Large intestine (tissue), 3 donors: ENCODE data around the gene HOXC9. TPM values are rescaled to one million over a fixed set of nuclear protein-coding genes. Genes with fewer than 3 reads are reported as not detected.

Experiments used
- DNase-seq, 2 donors: peaks; one replicate each; pipeline versions ENCODE4 v3.0.0 to v3.0.0-alpha.2; 2013
- H3K27ac ChIP-seq: one replicate; pipeline ENCODE4 v1.5.1; 2013; ENCODE audit warnings: low read length
- H3K27me3 ChIP-seq: 2 replicates; pipeline ENCODE4 v1.6.1; 2013; ENCODE audit warnings: low read length; ENCODE audit not compliant: control insufficient read depth, insufficient read depth
- H3K36me3 ChIP-seq: 2 replicates; pipeline ENCODE4 v1.6.1; 2013; ENCODE audit warnings: low read length; ENCODE audit not compliant: control insufficient read depth, insufficient read depth
- H3K4me1 ChIP-seq: one replicate; pipeline ENCODE4 v1.6.1; 2013; ENCODE audit warnings: low read length; ENCODE audit not compliant: control insufficient read depth, insufficient read depth
- H3K4me3 ChIP-seq: one replicate; pipeline ENCODE4 v1.5.1; 2013; ENCODE audit warnings: low read length
- H3K9me3 ChIP-seq: one replicate; pipeline ENCODE4 v1.6.1; 2013; ENCODE audit warnings: mild to moderate bottlenecking, low read depth, low read length, moderate library complexity; ENCODE audit not compliant: control insufficient read depth
- WGBS: methylation state at CpG from one replicate; pipeline ENCODE4 v1.1.5; 2013; ENCODE audit warnings: low lambda C conversion rate; ENCODE audit not compliant: insufficient coverage; 5-methylcytosine and 5-hydroxymethylcytosine counted together
- polyA plus RNA-seq: library from polyadenylated mRNA; unstranded; fragments of 120-200 nt; gene quantifications from one replicate; pipeline ENCODE4 v1.2.1, GENCODE V29; 2013

The HOXC9 gene
- polyA plus RNA-seq, 1 donor, result 0.51 TPM

DNA sequence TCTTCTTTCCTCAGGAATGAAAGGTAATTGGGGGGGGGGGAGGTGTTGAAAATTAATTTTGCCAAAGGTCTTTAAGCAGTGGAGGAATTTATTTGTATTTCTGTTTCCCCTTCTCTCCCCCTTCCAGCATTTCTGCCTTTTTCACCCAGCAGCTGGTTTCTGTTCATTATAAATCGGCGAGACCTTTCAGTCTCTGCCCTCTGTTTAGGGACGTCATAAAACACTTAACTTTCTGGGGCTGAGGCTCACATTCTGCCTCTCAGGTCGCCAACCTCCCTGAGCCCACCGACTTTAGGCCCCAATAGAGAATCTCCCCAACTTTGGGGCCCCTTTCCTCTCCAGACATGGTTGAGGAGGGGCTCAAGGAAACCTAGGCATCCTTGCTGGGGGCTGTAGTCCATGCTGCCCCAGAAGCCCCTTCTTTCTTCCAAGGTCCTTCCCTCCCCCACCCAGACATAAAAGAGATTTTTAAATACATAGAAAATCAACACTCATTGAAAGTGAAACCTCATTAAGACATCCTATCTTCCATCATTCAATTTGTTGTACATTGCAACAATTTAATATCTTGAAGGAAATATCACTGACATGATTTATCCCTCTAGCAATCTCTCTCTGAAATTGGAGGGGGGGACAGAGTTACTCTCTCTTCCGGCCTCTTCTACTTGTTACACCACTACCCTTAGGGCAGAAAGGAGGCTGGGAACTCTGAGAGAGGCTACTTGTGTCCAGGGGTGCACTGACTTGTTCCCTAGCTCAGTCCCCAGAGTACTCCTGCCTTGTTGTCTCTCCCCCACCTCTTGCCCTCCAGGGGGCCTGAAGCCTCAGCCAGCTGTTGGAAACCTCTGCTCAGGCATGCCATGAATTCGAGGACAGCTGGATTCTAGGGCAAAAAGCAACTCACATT, 25.8 kb downstream of the HOXC9 start:
- H3K9me3 ChIP-seq, result peaks cover 7% of the 10 kb centered on the region
- H3K27me3 ChIP-seq, result peaks cover 55% of the 10 kb centered on the region
- no CpG with 5 or more reads among the region's 7 CpGs for WGBS
- peak overlapping the region; percentile 58 for H3K27ac ChIP-seq
- H3K4me3 ChIP-seq, result no peak overlapping the region
- DNase-seq, result no peak
- peaks cover 57% of the 10 kb centered on the region for H3K4me1 ChIP-seq
- peaks cover 4% of the 10 kb centered on the region for H3K36me3 ChIP-seq

DNA sequence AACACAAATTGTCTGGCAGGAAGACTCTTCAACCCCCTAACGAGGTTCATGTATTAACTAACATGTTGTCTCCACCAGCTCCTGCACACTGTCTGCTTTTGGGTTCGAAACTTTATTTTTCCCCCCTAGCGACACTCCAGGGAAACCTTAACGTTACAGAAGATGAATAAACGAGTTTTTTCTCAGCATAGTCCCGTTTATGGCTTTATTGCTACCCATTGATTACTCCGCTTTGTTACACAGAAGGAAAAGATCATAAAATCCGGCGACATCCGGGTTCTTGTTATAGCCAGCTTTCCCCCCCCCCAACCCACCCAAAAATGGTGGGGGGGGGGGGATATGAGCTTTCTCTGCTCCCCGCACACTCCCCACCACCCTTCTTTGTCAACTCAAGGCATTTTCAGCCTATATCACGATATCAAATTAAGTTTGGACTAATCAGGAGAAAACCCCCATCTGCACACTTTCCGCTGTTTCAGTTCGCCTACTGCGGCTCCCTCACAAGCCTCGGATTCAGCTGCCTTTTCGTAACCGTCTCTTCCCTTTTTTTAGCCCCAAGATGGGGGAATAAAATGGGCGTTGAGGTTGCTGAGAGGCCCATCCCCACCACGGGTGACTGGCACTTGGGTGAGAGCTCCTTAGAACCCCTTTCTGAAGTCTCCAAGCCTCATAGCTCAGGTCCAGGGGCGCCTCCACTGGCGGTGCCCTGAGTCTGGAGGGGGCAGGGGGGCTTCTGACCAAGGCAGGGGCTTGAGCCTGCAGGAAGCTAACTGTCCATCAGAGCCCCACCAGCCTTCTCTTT, 26.9 kb downstream of the HOXC9 start:
- Histone ChIP-seq H3K4me1 (peaks cover 57% of the 10 kb centered on the region), H3K4me3 (no peak overlapping the region), H3K27me3 (peaks cover 59% of the 10 kb centered on the region), H3K9me3 (peaks cover 12% of the 10 kb centered on the region), H3K27ac (peak overlapping the region; percentile 58), H3K36me3 (peaks cover 10% of the 10 kb centered on the region)
- peak in 1 of 2 donors; percentile 61 for DNase-seq
- WGBS, result no CpG with 5 or more reads among the region's 22 CpGs

DNA sequence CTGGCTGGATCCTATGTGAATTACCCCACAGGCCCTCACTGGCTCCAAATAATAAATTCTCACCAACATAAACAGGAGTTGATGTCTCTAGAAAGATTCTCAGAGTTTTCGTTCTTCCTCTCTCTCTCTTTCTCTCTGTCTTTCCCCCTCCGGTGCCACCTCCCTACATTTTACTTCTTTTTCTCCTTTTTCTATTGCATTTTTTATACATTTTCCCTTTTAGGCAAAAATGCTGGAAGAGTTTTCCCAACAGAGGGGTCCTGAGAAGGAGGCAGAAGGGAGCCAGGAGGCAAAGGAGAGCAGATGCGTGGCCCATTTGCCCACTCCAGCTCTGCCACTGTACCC, 27.5 kb downstream of the HOXC9 start:
- Histone ChIP-seq H3K36me3 (peaks cover 10% of the 10 kb centered on the region), H3K9me3 (peaks cover 12% of the 10 kb centered on the region), H3K4me1 (peaks cover 57% of the 10 kb centered on the region), H3K27ac (peak overlapping the region; percentile 58), H3K27me3 (peaks cover 62% of the 10 kb centered on the region), H3K4me3 (no peak overlapping the region)
- WGBS, result 41% methylated on average over 2 of the region's 3 CpGs
- no peak for DNase-seq

DNA sequence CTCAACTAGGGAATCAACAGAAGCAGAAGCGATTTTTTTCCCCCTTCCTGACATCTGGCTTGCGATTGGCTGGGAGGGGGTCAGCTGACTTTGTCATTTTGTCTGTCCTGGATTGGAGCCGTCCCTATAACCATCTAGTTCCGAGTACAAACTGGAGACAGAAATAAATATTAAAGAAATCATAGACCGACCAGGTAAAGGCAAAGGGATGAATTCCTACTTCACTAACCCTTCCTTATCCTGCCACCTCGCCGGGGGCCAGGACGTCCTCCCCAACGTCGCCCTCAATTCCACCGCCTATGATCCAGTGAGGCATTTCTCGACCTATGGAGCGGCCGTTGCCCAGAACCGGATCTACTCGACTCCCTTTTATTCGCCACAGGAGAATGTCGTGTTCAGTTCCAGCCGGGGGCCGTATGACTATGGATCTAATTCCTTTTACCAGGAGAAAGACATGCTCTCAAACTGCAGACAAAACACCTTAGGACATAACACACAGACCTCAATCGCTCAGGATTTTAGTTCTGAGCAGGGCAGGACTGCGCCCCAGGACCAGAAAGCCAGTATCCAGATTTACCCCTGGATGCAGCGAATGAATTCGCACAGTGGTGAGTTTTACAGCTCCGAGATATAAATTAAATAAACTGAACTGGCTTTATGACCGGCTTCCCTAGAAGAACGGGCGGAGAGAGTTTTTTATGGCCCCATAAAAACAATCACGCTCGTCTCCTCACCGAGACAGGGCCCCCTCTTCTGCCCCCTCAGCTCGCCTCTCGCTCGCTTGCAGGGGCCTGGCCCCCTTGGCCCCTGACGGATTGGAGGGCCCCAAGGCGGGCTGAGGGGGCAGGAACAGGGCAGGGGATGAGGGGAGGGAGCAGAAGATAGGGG, 28.6 kb downstream of the HOXC9 start, which contains the start of gene HOXC6:
Gene HOXC6 (plus strand): TSS at position 127 of the 888 bp plus-strand sequence. CDS start 82 bp downstream, at position 209.
- no CpG with 5 or more reads among the region's 36 CpGs for WGBS
- Histone ChIP-seq H3K9me3 (peaks cover 14% of the 10 kb centered on the region), H3K4me3 (peak within 1 kb of the TSS; percentile 44), H3K4me1 (peaks cover 57% of the 10 kb centered on the region), H3K27ac (peak within 1 kb of the TSS; percentile 58), H3K36me3 (peaks cover 10% of the 10 kb centered on the region), H3K27me3 (peaks cover 65% of the 10 kb centered on the region)
- DNase-seq, result peak in 1 of 2 donors; percentile 83

DNA sequence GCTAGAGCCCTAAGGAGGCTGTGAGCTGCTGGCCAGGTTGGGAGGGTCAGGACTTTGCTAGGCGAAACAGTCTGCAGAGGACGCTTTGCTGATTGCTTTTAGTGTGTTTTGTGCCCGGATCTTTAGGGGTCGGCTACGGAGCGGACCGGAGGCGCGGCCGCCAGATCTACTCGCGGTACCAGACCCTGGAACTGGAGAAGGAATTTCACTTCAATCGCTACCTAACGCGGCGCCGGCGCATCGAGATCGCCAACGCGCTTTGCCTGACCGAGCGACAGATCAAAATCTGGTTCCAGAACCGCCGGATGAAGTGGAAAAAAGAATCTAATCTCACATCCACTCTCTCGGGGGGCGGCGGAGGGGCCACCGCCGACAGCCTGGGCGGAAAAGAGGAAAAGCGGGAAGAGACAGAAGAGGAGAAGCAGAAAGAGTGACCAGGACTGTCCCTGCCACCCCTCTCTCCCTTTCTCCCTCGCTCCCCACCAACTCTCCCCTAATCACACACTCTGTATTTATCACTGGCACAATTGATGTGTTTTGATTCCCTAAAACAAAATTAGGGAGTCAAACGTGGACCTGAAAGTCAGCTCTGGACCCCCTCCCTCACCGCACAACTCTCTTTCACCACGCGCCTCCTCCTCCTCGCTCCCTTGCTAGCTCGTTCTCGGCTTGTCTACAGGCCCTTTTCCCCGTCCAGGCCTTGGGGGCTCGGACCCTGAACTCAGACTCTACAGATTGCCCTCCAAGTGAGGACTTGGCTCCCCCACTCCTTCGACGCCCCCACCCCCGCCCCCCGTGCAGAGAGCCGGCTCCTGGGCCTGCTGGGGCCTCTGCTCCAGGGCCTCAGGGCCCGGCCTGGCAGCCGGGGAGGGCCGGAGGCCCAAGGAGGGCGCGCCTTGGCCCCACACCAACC, 29.8 kb downstream of the HOXC9 start:
- peaks cover 10% of the 10 kb centered on the region for H3K36me3 ChIP-seq
- peak overlapping the region; percentile 44 for H3K4me3 ChIP-seq
- no peak for DNase-seq
- H3K9me3 ChIP-seq, result peaks cover 20% of the 10 kb centered on the region
- WGBS, result 100% methylated on average over 5 of the region's 53 CpGs
- peak overlapping the region; percentile 72 for H3K27ac ChIP-seq
- peaks cover 65% of the 10 kb centered on the region for H3K27me3 ChIP-seq
- peaks cover 63% of the 10 kb centered on the region for H3K4me1 ChIP-seq

DNA sequence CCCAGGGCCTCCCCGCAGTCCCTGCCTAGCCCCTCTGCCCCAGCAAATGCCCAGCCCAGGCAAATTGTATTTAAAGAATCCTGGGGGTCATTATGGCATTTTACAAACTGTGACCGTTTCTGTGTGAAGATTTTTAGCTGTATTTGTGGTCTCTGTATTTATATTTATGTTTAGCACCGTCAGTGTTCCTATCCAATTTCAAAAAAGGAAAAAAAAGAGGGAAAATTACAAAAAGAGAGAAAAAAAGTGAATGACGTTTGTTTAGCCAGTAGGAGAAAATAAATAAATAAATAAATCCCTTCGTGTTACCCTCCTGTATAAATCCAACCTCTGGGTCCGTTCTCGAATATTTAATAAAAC, 30.5 kb downstream of the HOXC9 start:
- Histone ChIP-seq H3K27ac (peak overlapping the region; percentile 72), H3K27me3 (peaks cover 66% of the 10 kb centered on the region), H3K4me3 (peak overlapping the region; percentile 44), H3K36me3 (peaks cover 10% of the 10 kb centered on the region), H3K4me1 (peaks cover 57% of the 10 kb centered on the region), H3K9me3 (peaks cover 20% of the 10 kb centered on the region)
- DNase-seq, result no peak
- WGBS, result 68% methylated on average over 6 of the region's 7 CpGs

DNA sequence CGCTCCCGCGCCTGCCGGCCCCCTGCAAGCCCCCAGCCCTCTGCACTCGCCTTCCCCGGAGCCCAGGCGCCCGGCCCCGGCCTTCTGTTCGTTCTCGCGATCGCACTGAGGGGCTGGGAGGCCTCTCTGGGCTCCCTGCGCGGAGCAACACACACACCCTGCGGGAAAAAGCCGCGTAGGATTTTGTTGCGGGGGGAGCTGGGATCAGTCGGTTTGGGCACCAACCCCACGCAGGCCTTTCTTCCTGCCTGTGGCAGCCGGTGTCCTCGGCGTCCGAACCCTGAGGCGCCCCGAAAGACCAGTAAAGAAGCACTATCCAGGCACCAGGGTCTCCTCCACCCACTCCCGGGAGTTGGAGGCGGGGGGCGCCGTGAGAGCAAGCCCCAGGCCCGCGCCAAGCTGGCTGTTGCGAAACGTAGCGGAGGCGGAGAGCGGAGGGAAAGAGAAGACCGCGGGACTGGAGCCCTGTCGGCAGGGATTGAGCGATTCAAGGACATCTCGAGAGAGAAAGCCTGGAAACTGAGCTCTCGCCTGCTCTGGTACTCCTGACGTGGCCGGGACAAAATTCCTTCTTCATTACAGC, 31.0 kb downstream of the HOXC9 start:
- WGBS, result 80% methylated on average over 1 of the region's 46 CpGs
- H3K9me3 ChIP-seq, result peaks cover 20% of the 10 kb centered on the region
- H3K27ac ChIP-seq, result peak overlapping the region; percentile 72
- H3K4me3 ChIP-seq, result peak overlapping the region; percentile 17
- peaks cover 67% of the 10 kb centered on the region for H3K27me3 ChIP-seq
- peaks cover 52% of the 10 kb centered on the region for H3K4me1 ChIP-seq
- no peak for DNase-seq
- H3K36me3 ChIP-seq, result peaks cover 10% of the 10 kb centered on the region

DNA sequence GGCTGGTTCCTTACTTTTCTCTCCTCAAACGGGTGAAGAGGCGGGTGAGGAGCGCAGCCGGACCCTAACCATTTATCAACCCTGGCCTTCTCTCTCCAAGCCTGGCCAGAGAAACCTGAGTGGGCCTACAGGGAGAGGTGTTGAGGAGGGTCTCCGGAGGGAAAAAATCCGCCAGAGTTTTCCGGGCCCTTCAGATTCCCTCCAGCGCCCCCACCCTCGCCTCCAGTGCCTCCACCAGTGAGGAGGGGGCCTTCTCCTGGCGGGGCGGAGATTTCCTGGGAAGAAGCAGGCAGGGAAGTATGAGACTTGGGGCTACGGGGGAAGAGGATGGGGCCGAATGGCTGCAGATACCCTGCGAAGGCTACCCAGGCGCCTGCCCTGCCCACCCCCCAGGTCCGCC, 31.5 kb downstream of the HOXC9 start:
- DNase-seq, result no peak
- Histone ChIP-seq H3K36me3 (peaks cover 10% of the 10 kb centered on the region), H3K27ac (peak overlapping the region; percentile 72), H3K4me3 (no peak overlapping the region), H3K4me1 (peaks cover 47% of the 10 kb centered on the region), H3K9me3 (peaks cover 20% of the 10 kb centered on the region), H3K27me3 (peaks cover 66% of the 10 kb centered on the region)
- no CpG with 5 or more reads among the region's 16 CpGs for WGBS

DNA sequence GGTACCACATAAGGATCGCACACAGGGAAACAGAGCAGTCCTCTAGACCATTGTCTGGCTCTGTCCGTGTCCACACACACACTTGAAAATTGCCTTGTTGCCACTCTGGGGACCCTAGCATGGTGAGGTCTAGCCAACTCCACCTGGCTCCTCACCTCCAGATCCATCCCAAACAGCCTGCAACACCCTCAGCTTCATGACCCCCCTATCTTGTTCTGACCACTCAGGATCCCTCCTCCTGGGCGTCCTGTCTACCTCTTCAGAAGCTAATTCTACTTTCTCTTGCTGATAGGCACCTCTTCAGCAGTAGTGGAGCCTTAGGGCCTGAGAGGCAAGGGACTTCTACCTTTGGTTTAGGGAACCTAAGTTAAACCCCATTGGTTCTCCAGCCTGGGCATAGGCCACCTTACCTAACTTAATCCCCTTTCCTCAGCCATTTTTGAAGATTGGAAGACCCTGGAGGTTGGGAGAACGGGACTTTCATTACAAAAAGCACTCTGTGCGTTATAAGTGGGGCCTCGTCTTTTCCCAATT, 32.2 kb downstream of the HOXC9 start:
- H3K4me3 ChIP-seq, result no peak overlapping the region
- H3K4me1 ChIP-seq, result peaks cover 45% of the 10 kb centered on the region
- peak overlapping the region; percentile 72 for H3K27ac ChIP-seq
- DNase-seq, result no peak
- peaks cover 10% of the 10 kb centered on the region for H3K36me3 ChIP-seq
- no CpG with 5 or more reads among the region's 6 CpGs for WGBS
- peaks cover 20% of the 10 kb centered on the region for H3K9me3 ChIP-seq
- peaks cover 71% of the 10 kb centered on the region for H3K27me3 ChIP-seq
